H9 (cell line): Measurements from ENCODE around the gene PPRC1. TPM values are rescaled to one million over a fixed set of nuclear protein-coding genes. Genes with fewer than 3 reads are reported as not detected.

ENCODE experiments used
- DNase-seq: peaks from one replicate; pipeline ENCODE4 v3.0.0-alpha.2; 2017
- H2AFZ ChIP-seq: one replicate; pipeline ENCODE4 v1.6.1; 2013; ENCODE audit warnings: mild to moderate bottlenecking, low read length, control low read depth, moderate library complexity
- H2AK5ac ChIP-seq: 2 replicates; pipeline ENCODE4 v1.6.1; 2013; ENCODE audit warnings: low read length, control low read depth, mixed read lengths; ENCODE audit not compliant: insufficient read length
- H2BK120ac ChIP-seq: one replicate; pipeline ENCODE4 v1.6.1; 2013; ENCODE audit warnings: low read depth, mild to moderate bottlenecking, low read length, control low read depth, inconsistent platforms; ENCODE audit not compliant: poor library complexity, severe bottlenecking
- H2BK12ac ChIP-seq: 2 replicates; pipeline ENCODE4 v1.6.1; 2013; ENCODE audit warnings: low read length, control low read depth, mixed read lengths, low read depth; ENCODE audit not compliant: insufficient read length
- H2BK15ac ChIP-seq: 2 replicates; pipeline ENCODE4 v1.6.1; 2013; ENCODE audit warnings: low read depth, low read length, control low read depth
- H2BK20ac ChIP-seq: one replicate; pipeline ENCODE4 v1.6.1; 2013; ENCODE audit warnings: low read depth, mild to moderate bottlenecking, low read length, control low read depth, inconsistent platforms; ENCODE audit not compliant: poor library complexity, severe bottlenecking
- H2BK5ac ChIP-seq: 2 replicates; pipeline ENCODE4 v1.6.1; 2013; ENCODE audit warnings: low read length, control low read depth, mixed read lengths; ENCODE audit not compliant: insufficient read length
- H3K14ac ChIP-seq: 2 replicates; pipeline ENCODE4 v1.6.1; 2013; ENCODE audit warnings: low read length, control low read depth; ENCODE audit not compliant: insufficient read depth
- H3K18ac ChIP-seq: 2 replicates; pipeline ENCODE4 v1.6.1; 2013; ENCODE audit warnings: low read depth, mild to moderate bottlenecking, mixed read lengths, low read length, control low read depth; ENCODE audit not compliant: insufficient read length
- H3K23ac ChIP-seq: 2 replicates; pipeline ENCODE4 v1.6.1; 2013; ENCODE audit warnings: low read length, control low read depth, mixed read lengths, low read depth; ENCODE audit not compliant: insufficient read length
- H3K23me2 ChIP-seq: 2 replicates; pipeline ENCODE4 v1.6.1; 2013; ENCODE audit warnings: low read depth, mild to moderate bottlenecking, mixed read lengths, low read length, control low read depth; ENCODE audit not compliant: insufficient read length, poor library complexity, severe bottlenecking
- H3K27ac ChIP-seq: 2 replicates; pipeline ENCODE4 v1.5.1; 2013; ENCODE audit warnings: low read length, control low read depth, mixed read lengths, low read depth; ENCODE audit not compliant: insufficient read length
- H3K27me3 ChIP-seq: 2 replicates; pipeline ENCODE4 v1.6.1; 2013; ENCODE audit warnings: low read length, control low read depth, inconsistent platforms; ENCODE audit not compliant: insufficient read depth
- H3K4ac ChIP-seq: 2 replicates; pipeline ENCODE4 v1.6.1; 2013; ENCODE audit warnings: low read depth, mild to moderate bottlenecking, control low read depth, inconsistent platforms, low read length, moderate library complexity
- H3K4me1 ChIP-seq: 2 replicates; pipeline ENCODE4 v1.6.1; 2013; ENCODE audit warnings: low read length, control low read depth, inconsistent platforms; ENCODE audit not compliant: insufficient read depth
- H3K4me2 ChIP-seq: 2 replicates; pipeline ENCODE4 v1.6.1; 2013; ENCODE audit warnings: low read length, control low read depth, mixed read lengths; ENCODE audit not compliant: insufficient read length, insufficient read depth
- H3K56ac ChIP-seq: 2 replicates; pipeline ENCODE4 v1.6.1; 2013; ENCODE audit warnings: low read depth, mild to moderate bottlenecking, mixed read lengths, low read length, control low read depth; ENCODE audit not compliant: insufficient read length
- H3K79me1 ChIP-seq: 2 replicates; pipeline ENCODE4 v1.6.1; 2013; ENCODE audit warnings: low read depth, mild to moderate bottlenecking, moderate library complexity, low read length, control low read depth, inconsistent platforms; ENCODE audit not compliant: insufficient read depth, poor library complexity, severe bottlenecking
- H3K79me2 ChIP-seq: 2 replicates; pipeline ENCODE4 v1.6.1; 2013; ENCODE audit warnings: low read length, control low read depth, inconsistent platforms; ENCODE audit not compliant: insufficient read depth
- H3K9ac ChIP-seq: 2 replicates; pipeline ENCODE4 v1.6.1; 2013; ENCODE audit warnings: low read length, control low read depth, mixed read lengths; ENCODE audit not compliant: insufficient read length; ENCODE audit errors: extremely low read depth
- H3K9me3 ChIP-seq: one replicate; pipeline ENCODE4 v1.6.1; 2013; ENCODE audit warnings: low read depth, low read length, inconsistent platforms; ENCODE audit not compliant: control insufficient read depth
- H3T11ph ChIP-seq: one replicate; pipeline ENCODE4 v1.6.1; 2013; ENCODE audit warnings: mild to moderate bottlenecking, low read length, control low read depth, inconsistent platforms
- H4K20me1 ChIP-seq: one replicate; pipeline ENCODE4 v1.6.1; 2013; ENCODE audit not compliant: control insufficient read depth, insufficient read length, insufficient read depth
- H4K5ac ChIP-seq: 2 replicates; pipeline ENCODE4 v1.6.1; 2013; ENCODE audit warnings: low read depth, mild to moderate bottlenecking, mixed read lengths, low read length, control low read depth; ENCODE audit not compliant: insufficient read length
- H4K8ac ChIP-seq: replicated peaks from 2 replicates; pipeline ENCODE4 v1.6.1; 2013; ENCODE audit warnings: low read length, control low read depth, mixed read lengths, low read depth; ENCODE audit not compliant: insufficient read length
- H4K91ac ChIP-seq: 2 replicates; pipeline ENCODE4 v1.6.1; 2013; ENCODE audit warnings: low read depth, mild to moderate bottlenecking, moderate library complexity, mixed read lengths, low read length, control low read depth; ENCODE audit not compliant: insufficient read length
- H3K27ac Mint-ChIP-seq, 3 experiments: 2 replicates in 2 of 3; 3 replicates in 1 of 3; pipeline ENCODE4 v1.8.0; 2020 to 2021; ENCODE audit warnings: mixed read lengths in 3 of 3, mild to moderate bottlenecking in 1 of 3, moderate library complexity in 1 of 3
- H3K27me3 Mint-ChIP-seq: 2 replicates; pipeline ENCODE4 v1.8.0; 2021; ENCODE audit warnings: low read depth, mild to moderate bottlenecking, moderate library complexity, mixed read lengths
- H3K36me3 Mint-ChIP-seq, 3 experiments: 2 replicates in 2 of 3; 3 replicates in 1 of 3; pipeline ENCODE4 v1.8.0; 2020 to 2021; ENCODE audit warnings: low read depth in 3 of 3, mixed read lengths in 3 of 3; ENCODE audit not compliant: insufficient read depth in 1 of 3
- H3K4me1 Mint-ChIP-seq, 2 experiments: 2 replicates each; pipeline ENCODE4 v1.8.0; 2020; ENCODE audit warnings: mixed read lengths in 2 of 2
- H3K4me3 Mint-ChIP-seq, 2 experiments: 2 replicates in 1 of 2; 3 replicates in 1 of 2; pipeline ENCODE4 v1.8.0; 2020 to 2021; ENCODE audit warnings: mild to moderate bottlenecking in 2 of 2, mixed read lengths in 2 of 2, moderate library complexity in 1 of 2
- H3K9me3 Mint-ChIP-seq, 2 experiments: 2 replicates in 1 of 2; 3 replicates in 1 of 2; pipeline ENCODE4 v1.8.0; 2020; ENCODE audit warnings: mild to moderate bottlenecking in 2 of 2, mixed read lengths in 2 of 2, moderate library complexity in 1 of 2
- WGBS: extraction: QIAGEN DNeasy Blood & Tissue Kit; methylation state at CpG from one replicate; pipeline ENCODE4 v1.1.7; 2013; ENCODE audit warnings: missing lambda C conversion rate, low lambda C conversion rate, mixed read lengths; ENCODE audit not compliant: insufficient read length; ENCODE audit errors: extremely low coverage; 5-methylcytosine and 5-hydroxymethylcytosine counted together
- total RNA-seq: library from RNA; stranded (reverse); gene quantifications from 2 replicates; pipeline ENCODE4 v1.2.1, GENCODE V29; 2021
- TF ChIP-seq, protein P1 (sequence below): fragments of 200-600 bp; sonication (generic); conservative IDR thresholded peaks from 3 replicates; pipeline ENCODE4 v1.8.0; 2021; ENCODE audit warnings: antibody characterized with exemption, mild to moderate bottlenecking

Gene PPRC1
- total RNA-seq, 1 experiment from 2014 or later = 121 TPM

- peaks cover 16 to 17% of the 10 kb centered on the region in 2 experiments for H3K4me1 Mint-ChIP-seq
- no peaks in the 10 kb centered on the region for H3K79me1 ChIP-seq
- H3K4ac ChIP-seq = no peak overlapping the region
- H3K4me1 ChIP-seq = no peaks in the 10 kb centered on the region; the same call in 1 of the 2 replicates
- H2BK120ac ChIP-seq = no peak overlapping the region
- H3K36me3 Mint-ChIP-seq = peaks cover 8 to 14% (median 8%) of the 10 kb centered on the region in 3 experiments; a peak in 5 of 7 replicates
- no CpG with 5 or more reads among the region's 1 CpG for WGBS
- no peak overlapping the region for H3K56ac ChIP-seq
- H2AK5ac ChIP-seq = no peak overlapping the region
- no peak overlapping the region for H3K4me2 ChIP-seq
- no peak overlapping the region for H4K5ac ChIP-seq
- H3K27ac ChIP-seq = no peak overlapping the region
- no peak overlapping the region for H4K91ac ChIP-seq
- no peaks in the 10 kb centered on the region for H4K20me1 ChIP-seq
- peaks cover 25% of the 10 kb centered on the region for H3K27me3 Mint-ChIP-seq
- no peak overlapping the region for H3K27ac Mint-ChIP-seq
- no peaks in the 10 kb centered on the region for H3K23me2 ChIP-seq
- no peak overlapping the region for H3T11ph ChIP-seq
- H2BK5ac ChIP-seq = no peak overlapping the region
- no peak overlapping the region for H3K23ac ChIP-seq
- no peak overlapping the region for H3K4me3 Mint-ChIP-seq
- H2BK20ac ChIP-seq = no peak overlapping the region
- no peak overlapping the region for H2BK15ac ChIP-seq
- no peak overlapping the region for H4K8ac ChIP-seq
- no peak overlapping the region for H2AFZ ChIP-seq
- no peak overlapping the region for H3K18ac ChIP-seq
- no peak overlapping the region for H3K14ac ChIP-seq
- H3K9ac ChIP-seq = no peak overlapping the region
- no peaks in the 10 kb centered on the region for H3K79me2 ChIP-seq
- H3K9me3 ChIP-seq = no peaks in the 10 kb centered on the region
- H3K27me3 ChIP-seq = no peaks in the 10 kb centered on the region
- DNase-seq = no peak
- H3K9me3 Mint-ChIP-seq = peaks cover 0 to 3% of the 10 kb centered on the region in 2 experiments; a peak in 1 of 5 replicates
- TF ChIP-seq, protein P1, sequence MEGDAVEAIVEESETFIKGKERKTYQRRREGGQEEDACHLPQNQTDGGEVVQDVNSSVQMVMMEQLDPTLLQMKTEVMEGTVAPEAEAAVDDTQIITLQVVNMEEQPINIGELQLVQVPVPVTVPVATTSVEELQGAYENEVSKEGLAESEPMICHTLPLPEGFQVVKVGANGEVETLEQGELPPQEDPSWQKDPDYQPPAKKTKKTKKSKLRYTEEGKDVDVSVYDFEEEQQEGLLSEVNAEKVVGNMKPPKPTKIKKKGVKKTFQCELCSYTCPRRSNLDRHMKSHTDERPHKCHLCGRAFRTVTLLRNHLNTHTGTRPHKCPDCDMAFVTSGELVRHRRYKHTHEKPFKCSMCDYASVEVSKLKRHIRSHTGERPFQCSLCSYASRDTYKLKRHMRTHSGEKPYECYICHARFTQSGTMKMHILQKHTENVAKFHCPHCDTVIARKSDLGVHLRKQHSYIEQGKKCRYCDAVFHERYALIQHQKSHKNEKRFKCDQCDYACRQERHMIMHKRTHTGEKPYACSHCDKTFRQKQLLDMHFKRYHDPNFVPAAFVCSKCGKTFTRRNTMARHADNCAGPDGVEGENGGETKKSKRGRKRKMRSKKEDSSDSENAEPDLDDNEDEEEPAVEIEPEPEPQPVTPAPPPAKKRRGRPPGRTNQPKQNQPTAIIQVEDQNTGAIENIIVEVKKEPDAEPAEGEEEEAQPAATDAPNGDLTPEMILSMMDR = no peak
- H2BK12ac ChIP-seq = no peak overlapping the region
Measured at GRCh38 chr10:102167861-102168260, 35.0 kb downstream of the PPRC1 start.
